SK-N-SH treated with all-trans-retinoic acid at 6 μM for 48 hours (cell line): ENCODE data around the gene ZMAT3.

Experiments used
- CSDC2 ChIP-seq: fragments of 250-450 bp; sonication (Bioruptor Pico); IDR thresholded peaks from 2 replicates; pipeline ENCODE4 v1.5.0; 2020; ENCODE audit warnings: mild to moderate bottlenecking, moderate library complexity
- ISL1 ChIP-seq: fragments of 250-450 bp; sonication (Bioruptor Pico); IDR thresholded peaks from 2 replicates; pipeline ENCODE4 v2.1.2; 2022; ENCODE audit warnings: mild to moderate bottlenecking, moderate library complexity
- PATZ1 ChIP-seq: fragments of 250-450 bp; sonication (Bioruptor Pico); IDR thresholded peaks from 2 replicates; pipeline ENCODE4 v1.8.0; 2020; ENCODE audit warnings: mild to moderate bottlenecking, moderate library complexity, borderline replicate concordance
- RARB ChIP-seq: fragments of 250-450 bp; sonication (Bioruptor Pico); IDR thresholded peaks from 2 replicates; pipeline ENCODE4 v1.8.0; 2021; ENCODE audit warnings: mild to moderate bottlenecking, moderate library complexity
- SNAI2 ChIP-seq: fragments of 250-450 bp; sonication (Bioruptor Pico); IDR thresholded peaks from 2 replicates; pipeline ENCODE4 v1.5.0; 2020; ENCODE audit warnings: mild to moderate bottlenecking, moderate library complexity
- ZNF565 ChIP-seq: fragments of 450-650 bp; formaldehyde crosslinking; conservative IDR thresholded peaks from 2 replicates; pipeline ENCODE4 v1.5.0; 2020; ENCODE audit warnings: low read depth, mild to moderate bottlenecking, moderate library complexity
- TF ChIP-seq, protein P1 (sequence below): fragments of 250-450 bp; sonication (Bioruptor Pico); IDR thresholded peaks from 2 replicates; pipeline ENCODE4 v1.5.1; 2020; ENCODE audit warnings: low read depth, mild to moderate bottlenecking, moderate library complexity

GRCh38 chr3:179045719-179046402, 25.7 kb downstream of the ZMAT3 start:
- TF ChIP-seq SNAI2 (CRISPR knock-in tag) (no peak), CSDC2 (CRISPR knock-in tag) (no peak), RARB (CRISPR knock-in tag) (no peak), ISL1 (CRISPR knock-in tag) (no peak), PATZ1 (no peak), ZNF565 (CRISPR knock-in tag) (no peak)
- TF ChIP-seq, protein P1, sequence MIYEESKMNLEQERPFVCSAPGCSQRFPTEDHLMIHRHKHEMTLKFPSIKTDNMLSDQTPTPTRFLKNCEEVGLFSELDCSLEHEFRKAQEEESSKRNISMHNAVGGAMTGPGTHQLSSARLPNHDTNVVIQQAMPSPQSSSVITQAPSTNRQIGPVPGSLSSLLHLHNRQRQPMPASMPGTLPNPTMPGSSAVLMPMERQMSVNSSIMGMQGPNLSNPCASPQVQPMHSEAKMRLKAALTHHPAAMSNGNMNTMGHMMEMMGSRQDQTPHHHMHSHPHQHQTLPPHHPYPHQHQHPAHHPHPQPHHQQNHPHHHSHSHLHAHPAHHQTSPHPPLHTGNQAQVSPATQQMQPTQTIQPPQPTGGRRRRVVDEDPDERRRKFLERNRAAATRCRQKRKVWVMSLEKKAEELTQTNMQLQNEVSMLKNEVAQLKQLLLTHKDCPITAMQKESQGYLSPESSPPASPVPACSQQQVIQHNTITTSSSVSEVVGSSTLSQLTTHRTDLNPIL (CRISPR knock-in tag), result no peak
